Measurements from ENCODE around the gene PDGFB.
A peak's percentile ranks its signal among the peaks of the same experiment; 100 is the strongest.

PDGFB gene

GRCh38 chr22:39288135-39288898 is 43.5 kb upstream of the PDGFB start:
- Histone ChIP-seq H4K8ac (ENCODE audit: low read length) (no peak overlapping the region), H3K79me1 (replicated peaks; ENCODE audit: low read length, poor library complexity, severe bottlenecking) (no peaks in the 10 kb centered on the region), H2BK5ac (ENCODE audit: low read depth, low read length, poor library complexity, severe bottlenecking) (peak overlapping the region; percentile 75), H3K9me3 (ENCODE audit: control insufficient read depth, low read length) (peaks cover 11% of the 10 kb centered on the region), H2BK12ac (ENCODE audit: low read length in 2 of 2) (peak overlapping the region in 1 of 2 experiments; percentile 70), H4K91ac (ENCODE audit: low read length) (peak overlapping the region; percentile 65), H3K27ac (ENCODE audit: low read length, poor library complexity, severe bottlenecking) (peak overlapping the region; percentile 83), H2BK120ac (ENCODE audit: low read depth, low read length) (no peak overlapping the region), H3K4me3 (ENCODE audit: insufficient read depth in 1 of 2, low read depth in 1 of 2, low read length in 2 of 2) (no peak overlapping the region), H3K14ac (ENCODE audit: low read length in 2 of 2) (peak overlapping the region in 1 of 2 experiments; percentile 37), H2BK15ac (ENCODE audit: low read depth, poor library complexity, severe bottlenecking) (no peak overlapping the region), H3K23ac (ENCODE audit: low read length in 2 of 2) (no peak overlapping the region), H3K18ac (ENCODE audit: low read depth in 1 of 2, low read length in 2 of 2) (peak overlapping the region; percentile 23 to 64), H3K36me3 (ENCODE audit: control insufficient read depth in 1 of 2, insufficient read depth in 2 of 2, low read depth in 1 of 2, low read length in 2 of 2) (no peaks in the 10 kb centered on the region), H2AFZ (ENCODE audit: low read depth, low read length) (no peak overlapping the region), H3K4me2 (ENCODE audit: low read length, poor library complexity, severe bottlenecking) (no peak overlapping the region), H3K4me1 (ENCODE audit: control insufficient read depth, insufficient read depth, low read depth, low read length) (peaks cover 61% of the 10 kb centered on the region), H2AK5ac (ENCODE audit: low read length, severe bottlenecking) (peak overlapping the region; percentile 97), H3K4ac (ENCODE audit: low read depth in 1 of 2, low read length in 2 of 2) (peak overlapping the region in 1 of 2 experiments; percentile 40), H3K27me3 (ENCODE audit: control insufficient read depth in 1 of 2, insufficient read depth in 1 of 2, low read length in 2 of 2) (peaks cover 0 to 21% of the 10 kb centered on the region in 2 experiments), H3K9ac (ENCODE audit: low read length) (no peak overlapping the region)
- WGBS: 79% methylated on average over 11 of the region's 13 CpGs
- peak; percentile 25 for DNase-seq

GRCh38 chr22:39287076-39287725 is 42.4 kb upstream of the PDGFB start:
- Histone ChIP-seq H4K8ac (ENCODE audit: low read length) (no peak overlapping the region), H2BK12ac (ENCODE audit: low read length in 2 of 2) (no peak overlapping the region), H3K14ac (ENCODE audit: low read length in 2 of 2) (no peak overlapping the region), H2BK5ac (ENCODE audit: low read depth, low read length, poor library complexity, severe bottlenecking) (peak overlapping the region; percentile 84), H3K36me3 (ENCODE audit: control insufficient read depth in 1 of 2, insufficient read depth in 2 of 2, low read depth in 1 of 2, low read length in 2 of 2) (no peaks in the 10 kb centered on the region), H2AK5ac (ENCODE audit: low read length, severe bottlenecking) (peak overlapping the region; percentile 63), H3K23ac (ENCODE audit: low read length in 2 of 2) (no peak overlapping the region), H2BK15ac (ENCODE audit: low read depth, poor library complexity, severe bottlenecking) (no peak overlapping the region), H3K79me1 (replicated peaks; ENCODE audit: low read length, poor library complexity, severe bottlenecking) (no peaks in the 10 kb centered on the region), H3K4me1 (ENCODE audit: control insufficient read depth, insufficient read depth, low read depth, low read length) (peaks cover 64% of the 10 kb centered on the region), H3K4ac (ENCODE audit: low read depth in 1 of 2, low read length in 2 of 2) (no peak overlapping the region), H3K27me3 (ENCODE audit: control insufficient read depth in 1 of 2, insufficient read depth in 1 of 2, low read length in 2 of 2) (peaks cover 0 to 21% of the 10 kb centered on the region in 2 experiments), H4K91ac (ENCODE audit: low read length) (no peak overlapping the region), H3K4me3 (ENCODE audit: insufficient read depth in 1 of 2, low read depth in 1 of 2, low read length in 2 of 2) (no peak overlapping the region), H2BK120ac (ENCODE audit: low read depth, low read length) (no peak overlapping the region), H3K9ac (ENCODE audit: low read length) (no peak overlapping the region), H3K4me2 (ENCODE audit: low read length, poor library complexity, severe bottlenecking) (no peak overlapping the region), H3K9me3 (ENCODE audit: control insufficient read depth, low read length) (peaks cover 11% of the 10 kb centered on the region), H3K27ac (ENCODE audit: low read length, poor library complexity, severe bottlenecking) (peak overlapping the region; percentile 83), H3K18ac (ENCODE audit: low read depth in 1 of 2, low read length in 2 of 2) (no peak overlapping the region), H2AFZ (ENCODE audit: low read depth, low read length) (no peak overlapping the region)
- DNase-seq: peak; percentile 81
- WGBS: 26% methylated on average over 6 of the region's 8 CpGs

GRCh38 chr22:39284983-39285382 is 40.2 kb upstream of the PDGFB start:
- H3K4me3 ChIP-seq (ENCODE audit: insufficient read depth in 1 of 2, low read depth in 1 of 2, low read length in 2 of 2): no peak overlapping the region
- H3K27me3 ChIP-seq (ENCODE audit: control insufficient read depth in 1 of 2, insufficient read depth in 1 of 2, low read length in 2 of 2): peaks cover 0 to 7% of the 10 kb centered on the region in 2 experiments
- peak overlapping the region; percentile 44 for H4K91ac ChIP-seq (ENCODE audit: low read length)
- peaks cover 42% of the 10 kb centered on the region for H3K4me1 ChIP-seq (ENCODE audit: control insufficient read depth, insufficient read depth, low read depth, low read length)
- H2BK15ac ChIP-seq (ENCODE audit: low read depth, poor library complexity, severe bottlenecking): peak overlapping the region; percentile 36
- H3K9me3 ChIP-seq (ENCODE audit: control insufficient read depth, low read length): peaks cover 11% of the 10 kb centered on the region
- peak overlapping the region; percentile 0 to 98 for H2BK12ac ChIP-seq (ENCODE audit: low read length in 2 of 2)
- H3K9ac ChIP-seq (ENCODE audit: low read length): no peak overlapping the region
- H3K4me2 ChIP-seq (ENCODE audit: low read length, poor library complexity, severe bottlenecking): no peak overlapping the region
- H3K27ac ChIP-seq (ENCODE audit: low read length, poor library complexity, severe bottlenecking): no peak overlapping the region
- H2BK5ac ChIP-seq (ENCODE audit: low read depth, low read length, poor library complexity, severe bottlenecking): no peak overlapping the region
- H4K8ac ChIP-seq (ENCODE audit: low read length): no peak overlapping the region
- H3K79me1 ChIP-seq (replicated peaks; ENCODE audit: low read length, poor library complexity, severe bottlenecking): no peaks in the 10 kb centered on the region
- H2AK5ac ChIP-seq (ENCODE audit: low read length, severe bottlenecking): peak overlapping the region; percentile 9
- H2AFZ ChIP-seq (ENCODE audit: low read depth, low read length): no peak overlapping the region
- DNase-seq: no peak
- H2BK120ac ChIP-seq (ENCODE audit: low read depth, low read length): no peak overlapping the region
- H3K18ac ChIP-seq (ENCODE audit: low read depth in 1 of 2, low read length in 2 of 2): peak overlapping the region in 1 of 2 experiments; percentile 37
- no peaks in the 10 kb centered on the region for H3K36me3 ChIP-seq (ENCODE audit: control insufficient read depth in 1 of 2, insufficient read depth in 2 of 2, low read depth in 1 of 2, low read length in 2 of 2)
- H3K23ac ChIP-seq (ENCODE audit: low read length in 2 of 2): no peak overlapping the region
- WGBS: 94% methylated on average over 3 of the region's 3 CpGs
- no peak overlapping the region for H3K14ac ChIP-seq (ENCODE audit: low read length in 2 of 2)
- H3K4ac ChIP-seq (ENCODE audit: low read depth in 1 of 2, low read length in 2 of 2): peak overlapping the region in 1 of 2 experiments; percentile 9

All from mesenchymal stem cell (in vitro differentiated cells and primary cell).